GM12872 (cell line): Measurements from ENCODE around the gene ELP4.

Source experiments
- TF ChIP-seq, protein P1 (sequence below): IDR thresholded peaks from 3 replicates; pipeline ENCODE4 v1.5.1; 2011; ENCODE audit warnings: low read depth, mild to moderate bottlenecking, low read length, moderate library complexity; ENCODE audit not compliant: insufficient read depth

ELP4 gene

DNA sequence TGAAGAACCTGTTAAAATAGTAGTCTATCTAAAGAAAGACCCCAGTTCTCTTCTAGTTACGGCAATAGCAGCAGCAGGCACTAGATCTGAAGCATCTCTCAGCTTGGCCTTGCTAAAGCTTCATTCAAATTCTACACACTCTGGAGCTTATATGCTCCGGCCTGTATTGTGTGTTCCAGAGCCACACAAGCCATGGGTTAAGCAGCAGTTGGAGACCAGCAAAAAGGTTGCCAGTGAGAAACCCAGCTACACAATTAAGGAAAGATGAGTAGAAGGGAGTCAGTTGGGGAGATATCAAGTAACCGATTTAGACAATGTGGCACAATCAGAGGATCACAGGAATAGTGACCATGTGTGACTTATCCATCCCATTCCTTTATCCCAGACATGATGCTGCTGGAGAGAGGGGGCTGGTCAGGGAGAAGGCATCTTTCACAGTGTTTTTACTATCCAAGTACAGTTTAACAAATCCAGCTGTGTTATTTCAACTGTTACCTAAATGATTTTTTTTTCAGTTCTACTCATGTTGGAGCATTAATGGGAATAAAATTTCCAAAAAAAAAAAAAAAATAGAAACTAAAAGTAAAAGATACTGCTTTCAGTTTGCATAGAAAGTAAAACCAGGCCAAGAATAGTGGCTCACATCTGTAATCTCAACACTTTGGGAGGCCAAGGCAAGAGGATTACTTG lies 260.6 kb downstream of the ELP4 start:
- TF ChIP-seq, protein P1, sequence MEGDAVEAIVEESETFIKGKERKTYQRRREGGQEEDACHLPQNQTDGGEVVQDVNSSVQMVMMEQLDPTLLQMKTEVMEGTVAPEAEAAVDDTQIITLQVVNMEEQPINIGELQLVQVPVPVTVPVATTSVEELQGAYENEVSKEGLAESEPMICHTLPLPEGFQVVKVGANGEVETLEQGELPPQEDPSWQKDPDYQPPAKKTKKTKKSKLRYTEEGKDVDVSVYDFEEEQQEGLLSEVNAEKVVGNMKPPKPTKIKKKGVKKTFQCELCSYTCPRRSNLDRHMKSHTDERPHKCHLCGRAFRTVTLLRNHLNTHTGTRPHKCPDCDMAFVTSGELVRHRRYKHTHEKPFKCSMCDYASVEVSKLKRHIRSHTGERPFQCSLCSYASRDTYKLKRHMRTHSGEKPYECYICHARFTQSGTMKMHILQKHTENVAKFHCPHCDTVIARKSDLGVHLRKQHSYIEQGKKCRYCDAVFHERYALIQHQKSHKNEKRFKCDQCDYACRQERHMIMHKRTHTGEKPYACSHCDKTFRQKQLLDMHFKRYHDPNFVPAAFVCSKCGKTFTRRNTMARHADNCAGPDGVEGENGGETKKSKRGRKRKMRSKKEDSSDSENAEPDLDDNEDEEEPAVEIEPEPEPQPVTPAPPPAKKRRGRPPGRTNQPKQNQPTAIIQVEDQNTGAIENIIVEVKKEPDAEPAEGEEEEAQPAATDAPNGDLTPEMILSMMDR: no peak

DNA sequence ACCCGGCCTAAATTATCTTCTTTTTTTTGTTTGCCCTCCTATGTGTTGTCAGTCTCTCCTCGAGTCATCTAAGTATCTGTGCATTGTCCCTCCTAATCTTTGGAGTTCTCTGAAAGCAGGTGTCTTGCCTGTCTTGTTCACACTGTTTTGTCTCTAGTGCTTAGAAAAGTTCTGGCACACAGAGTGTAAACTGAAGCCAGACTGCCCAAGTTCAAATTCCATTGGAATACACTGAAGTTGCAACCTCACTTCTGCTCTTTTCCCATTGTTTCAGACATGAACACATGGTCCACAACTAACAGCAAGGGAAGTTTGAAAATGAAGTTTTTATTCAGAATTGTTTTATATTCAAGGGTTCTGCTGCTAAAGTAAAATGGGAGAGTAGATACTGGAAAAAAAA lies 262.8 kb downstream of the ELP4 start:
- TF ChIP-seq, protein P1: no peak

DNA sequence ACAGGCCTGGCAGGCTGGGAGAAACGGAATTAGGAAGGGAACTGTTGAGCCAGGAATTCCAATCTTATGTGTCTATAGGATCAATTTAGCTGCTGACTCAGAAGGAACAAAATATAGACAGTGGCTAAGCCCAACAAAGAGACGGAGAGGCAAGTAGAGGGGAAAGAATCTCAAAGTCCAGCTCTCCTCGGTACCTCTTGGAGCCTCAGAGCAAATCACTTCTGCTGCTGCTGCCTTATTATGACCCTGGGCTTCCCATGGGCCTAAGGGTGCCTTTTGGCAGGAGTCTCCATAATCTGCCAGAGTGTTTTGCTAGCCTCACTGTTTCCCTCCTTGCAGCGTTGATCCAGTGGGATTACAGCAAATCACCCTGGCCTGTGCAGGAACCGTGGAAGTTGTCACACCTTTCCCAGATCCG lies 269.8 kb downstream of the ELP4 start:
- TF ChIP-seq, protein P1: no peak

- TF ChIP-seq, protein P1: no peak
Measured at GRCh38 chr11:31780078-31780477, 270.5 kb downstream of the ELP4 start.

DNA sequence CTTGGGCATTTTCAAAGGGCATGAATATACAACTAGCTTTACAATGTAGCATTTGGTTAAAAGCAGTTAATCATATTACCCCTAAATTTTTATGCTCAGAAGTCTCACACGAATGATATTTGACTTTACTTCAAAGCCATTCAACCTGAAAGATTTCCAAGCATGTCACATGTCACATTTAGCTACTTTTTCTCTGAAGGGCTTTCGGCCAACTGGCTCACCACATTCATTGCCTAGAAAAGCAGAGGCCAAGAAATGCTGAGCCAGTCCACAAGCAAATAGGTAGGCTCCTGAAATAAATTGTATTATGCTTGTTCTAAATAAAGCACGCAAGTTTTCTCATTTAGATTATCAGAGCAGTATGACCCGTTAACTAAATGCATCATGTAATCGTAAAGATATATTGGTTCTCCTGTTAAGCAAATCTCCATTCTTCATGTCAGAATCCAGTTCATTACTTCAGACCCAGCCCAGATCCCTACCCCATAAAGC lies 271.0 kb downstream of the ELP4 start:
- TF ChIP-seq, protein P1: no peak

GRCh38 chr11:31782257-31782656 lies 272.7 kb downstream of the ELP4 start:
- TF ChIP-seq, protein P1: no peak

DNA sequence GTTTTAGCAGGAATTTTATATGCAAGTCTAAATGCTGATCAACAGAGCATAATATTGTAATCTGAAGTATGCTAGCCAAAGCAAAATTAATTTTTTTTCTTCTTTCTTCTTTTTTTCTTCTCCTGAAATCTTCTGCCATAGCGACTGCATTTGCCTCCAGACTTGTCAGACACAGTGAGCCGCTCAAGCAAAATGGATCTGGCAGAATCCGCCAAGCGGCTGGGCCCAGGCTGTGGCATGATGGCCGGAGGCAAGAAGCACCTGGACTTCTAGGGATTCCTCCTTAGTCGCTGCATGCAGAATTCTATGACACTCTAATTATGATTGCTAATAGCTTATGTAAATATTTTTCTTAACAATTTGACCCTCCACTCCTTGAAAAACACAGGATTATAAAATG lies 273.7 kb downstream of the ELP4 start:
- TF ChIP-seq, protein P1: no peak
